Retina (tissue), 1 donor: ENCODE measurements around the gene MATN4.

Experiments
- DNase-seq: peaks from one replicate; pipeline ENCODE4 v3.0.0-alpha.2; 2016

The MATN4 gene

DNA sequence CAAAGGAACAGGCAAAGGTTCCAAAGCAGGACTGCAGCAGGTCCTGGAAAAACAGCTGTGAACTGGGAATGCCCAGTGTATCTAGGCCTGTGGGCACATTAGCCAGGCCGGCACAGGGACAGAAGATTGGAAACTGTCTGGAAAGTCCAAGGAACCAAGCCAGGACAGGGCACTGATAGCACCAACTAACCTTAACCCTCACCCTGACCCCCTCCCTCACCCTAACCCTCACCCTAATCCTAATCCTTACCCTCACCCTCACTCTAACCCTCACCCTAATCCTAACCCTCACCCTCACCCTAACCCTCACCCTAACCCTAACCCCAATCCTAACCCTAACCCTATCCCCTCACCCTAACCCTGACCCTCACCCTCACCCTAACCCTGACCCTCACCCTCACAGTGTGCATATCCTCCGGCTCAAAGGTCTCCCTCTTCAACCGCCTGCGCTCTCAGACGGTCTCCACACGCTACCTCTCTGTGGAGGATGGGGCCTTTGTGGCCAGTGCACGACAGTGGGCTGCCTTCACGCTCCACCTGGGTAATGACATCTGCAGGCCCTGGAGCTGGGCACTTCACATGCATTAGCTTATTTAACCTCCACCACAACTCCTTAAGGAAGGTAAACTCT lies 5.1 kb upstream of the MATN4 start:
- DNase-seq = no peak

DNA sequence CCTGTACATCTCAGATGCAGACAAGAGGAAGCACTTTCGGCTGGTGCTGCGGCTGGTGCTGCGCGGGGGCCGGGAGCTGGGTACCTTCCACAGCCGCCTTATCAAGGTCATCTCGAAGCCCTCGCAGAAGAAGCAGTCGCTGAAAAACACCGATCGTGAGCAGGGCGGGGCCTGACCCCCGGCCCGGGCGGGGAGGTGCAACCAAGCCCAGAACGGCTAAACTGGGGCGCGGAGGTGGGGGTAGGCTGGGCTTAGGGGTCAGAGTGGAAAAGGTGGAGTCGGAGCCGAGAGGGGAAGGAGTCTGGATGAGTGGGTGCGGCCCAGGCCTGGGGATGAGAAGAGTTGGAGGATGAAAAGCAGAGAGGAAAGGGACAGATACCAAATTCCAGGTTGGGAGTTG lies 4.1 kb upstream of the MATN4 start:
- DNase-seq = no peak

GRCh38 chr20:45311589-45312211 lies 3.6 kb upstream of the MATN4 start:
- peak; percentile 81 for DNase-seq

- no peak for DNase-seq
Measured at GRCh38 chr20:45309075-45309474, 976 bp upstream of the MATN4 start.

GRCh38 chr20:45307076-45307640 lies 941 bp downstream of the MATN4 start:
- DNase-seq = no peak

DNA sequence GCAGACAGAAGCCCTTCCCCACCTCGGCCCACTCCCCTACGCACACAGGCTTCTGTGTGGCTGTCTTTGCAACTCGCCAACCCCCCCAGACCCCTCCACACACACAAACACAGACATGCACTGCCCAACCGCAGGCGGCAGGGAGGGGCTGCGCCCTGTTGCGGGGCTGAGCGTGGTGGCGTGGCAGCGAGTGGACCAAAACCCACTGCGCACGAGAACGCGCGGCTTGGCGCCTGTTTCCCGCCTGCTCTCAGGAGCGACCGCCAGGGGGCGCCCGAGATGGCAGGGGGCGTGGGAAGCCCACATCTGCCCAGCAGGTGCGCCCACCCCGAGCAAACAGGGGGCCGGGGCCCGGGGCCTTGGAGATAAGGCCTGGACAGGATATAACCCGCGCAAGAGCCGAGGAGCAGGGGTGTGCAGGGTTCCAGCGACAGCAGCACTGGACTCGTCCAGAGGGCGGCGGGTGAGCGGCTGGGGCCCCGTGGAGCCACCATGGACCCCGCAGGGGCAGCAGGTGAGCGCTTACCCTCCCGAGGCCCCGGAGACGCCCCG lies 1.6 kb downstream of the MATN4 start, which contains the start of gene RBPJL:
TSS of gene RBPJL (plus strand) at position 410 of the 552 bp plus-strand sequence. CDS start at position 493, 83 bp downstream.
- DNase-seq = peak; percentile 55

- DNase-seq = no peak
Measured at GRCh38 chr20:45305262-45305661, 2.8 kb downstream of the MATN4 start.

GRCh38 chr20:45304464-45304999 lies 3.6 kb downstream of the MATN4 start:
- DNase-seq = no peak

- no peak for DNase-seq
Measured at GRCh38 chr20:45303586-45304463, 4.3 kb downstream of the MATN4 start.

GRCh38 chr20:45301824-45302271 lies 6.3 kb downstream of the MATN4 start:
- DNase-seq = no peak

DNA sequence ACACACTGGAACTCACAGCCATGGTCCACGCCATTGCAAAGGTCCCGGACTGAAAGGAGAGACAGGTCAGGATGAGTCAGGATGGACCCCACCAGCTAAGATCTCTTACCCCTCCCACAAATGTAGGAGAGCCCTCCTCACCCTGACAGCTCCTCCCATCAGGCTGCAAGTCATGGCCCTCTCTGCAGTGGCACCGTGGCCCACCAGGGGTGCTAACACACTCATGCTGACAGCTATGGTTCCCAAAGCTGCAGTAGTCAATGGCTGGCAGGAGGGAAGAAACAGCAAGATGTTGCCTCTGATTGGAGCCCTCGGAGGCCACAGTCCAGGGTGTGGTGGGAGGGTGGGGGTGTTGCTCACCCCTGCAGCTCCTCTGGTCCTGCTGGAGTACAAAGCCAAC lies 7.1 kb downstream of the MATN4 start:
- no peak for DNase-seq

- no peak for DNase-seq
Measured at GRCh38 chr20:45299786-45300185, 8.3 kb downstream of the MATN4 start.

GRCh38 chr20:45297786-45298497 lies 10.2 kb downstream of the MATN4 start:
- no peak for DNase-seq

- no peak for DNase-seq
Measured at GRCh38 chr20:45294659-45295058, 13.4 kb downstream of the MATN4 start.

GRCh38 chr20:45294003-45294368 lies 14.1 kb downstream of the MATN4 start:
- no peak for DNase-seq

- peak; percentile 97 for DNase-seq
Measured at GRCh38 chr20:45293041-45294002, 14.8 kb downstream of the MATN4 start.

DNA sequence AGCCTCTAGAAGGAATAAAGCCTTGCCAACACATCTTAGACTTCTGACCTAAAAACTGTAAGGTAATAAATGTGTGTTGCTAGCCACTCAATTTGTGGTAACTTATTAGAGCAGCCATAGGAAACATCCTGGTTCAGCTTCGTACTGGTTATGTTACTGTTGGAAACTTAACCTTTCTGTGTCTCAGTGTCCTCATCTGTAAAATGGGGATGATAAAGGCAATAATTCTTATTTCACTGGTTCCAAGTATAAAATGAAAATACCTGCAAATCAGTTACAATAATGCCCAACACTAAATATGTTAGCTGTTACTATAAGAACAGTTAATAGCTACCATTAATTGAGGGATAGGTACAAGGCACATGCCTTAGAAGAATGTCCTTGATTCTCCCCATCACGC lies 15.8 kb downstream of the MATN4 start:
- DNase-seq = no peak

DNA sequence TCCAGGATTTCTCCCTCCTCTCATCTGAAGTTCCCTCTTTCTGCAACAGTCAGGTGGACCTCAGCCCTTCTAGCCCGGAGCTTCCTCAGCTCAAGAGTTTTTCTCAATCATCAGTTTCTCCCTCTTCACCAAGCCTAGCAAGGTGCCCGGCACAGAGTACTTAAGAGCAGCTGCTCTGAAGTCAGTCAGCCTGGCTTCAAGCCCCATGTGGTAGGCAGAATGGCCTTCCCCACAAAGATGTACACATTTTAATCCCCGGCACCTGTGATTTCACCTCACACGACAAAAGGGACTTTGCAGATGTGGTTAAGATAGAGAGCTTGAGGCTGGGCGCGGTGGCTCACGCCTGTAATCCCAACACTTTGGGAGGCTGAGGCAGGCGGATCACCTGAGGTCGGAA lies 16.6 kb downstream of the MATN4 start:
- no peak for DNase-seq

- peak; percentile 93 for DNase-seq
Measured at GRCh38 chr20:45290677-45291355, 17.3 kb downstream of the MATN4 start.
